Natural killer cell treated with Interleukin-12 subunit alpha and Interleukin-12 subunit beta and Interleukin-15 and Interleukin-18, amount 100 ng/mL, for 72 hours (primary cell): ENCODE measurements around the gene FBXO21. TPM values are rescaled to one million over a fixed set of nuclear protein-coding genes. Genes with fewer than 3 reads are reported as not detected.

Source experiments
- ATAC-seq, 2 donors: fragments of 150-1000 bp; cut with Tn5 transposase in 1 of 2; sonication (Bioruptor Pico), chemical (Tn5 transposase) in 1 of 2; 2 replicates each; pipeline ENCODE4 v1.10.0; 2021
- DNase-seq: peaks from one replicate; pipeline ENCODE4 v3.0.0; 2022; ENCODE audit warnings: low spot score
- H3K27ac Mint-ChIP-seq, 2 donors: 1 replicate in 1 of 2; 2 replicates in 1 of 2; pipeline ENCODE4 v1.8.0; 2022; ENCODE audit warnings: mixed read lengths in 2 of 2, mild to moderate bottlenecking in 1 of 2, moderate library complexity in 1 of 2
- H3K27me3 Mint-ChIP-seq, 2 donors: 1 replicate in 1 of 2; 2 replicates in 1 of 2; pipeline ENCODE4 v1.8.0; 2022; ENCODE audit warnings: mixed read lengths in 2 of 2
- H3K36me3 Mint-ChIP-seq: one replicate; pipeline ENCODE4 v1.8.0; 2022; ENCODE audit warnings: mixed read lengths
- H3K4me1 Mint-ChIP-seq, 2 donors: 1 replicate in 1 of 2; 2 replicates in 1 of 2; pipeline ENCODE4 v1.8.0; 2022; ENCODE audit warnings: low read depth in 2 of 2, mixed read lengths in 2 of 2, mild to moderate bottlenecking in 1 of 2
- H3K4me3 Mint-ChIP-seq: one replicate; pipeline ENCODE4 v1.8.0; 2022; ENCODE audit warnings: mixed read lengths
- H3K9me3 Mint-ChIP-seq: 2 replicates; pipeline ENCODE4 v1.8.0; 2022; ENCODE audit warnings: mixed read lengths
- total RNA-seq, 2 donors: library from RNA; stranded (reverse); gene quantifications; one replicate each; pipeline ENCODE4 v1.2.3, GENCODE V29; 2022

FBXO21 gene
- total RNA-seq, 2 donors from 2014 or later = 30.4 to 37.7 TPM

DNA sequence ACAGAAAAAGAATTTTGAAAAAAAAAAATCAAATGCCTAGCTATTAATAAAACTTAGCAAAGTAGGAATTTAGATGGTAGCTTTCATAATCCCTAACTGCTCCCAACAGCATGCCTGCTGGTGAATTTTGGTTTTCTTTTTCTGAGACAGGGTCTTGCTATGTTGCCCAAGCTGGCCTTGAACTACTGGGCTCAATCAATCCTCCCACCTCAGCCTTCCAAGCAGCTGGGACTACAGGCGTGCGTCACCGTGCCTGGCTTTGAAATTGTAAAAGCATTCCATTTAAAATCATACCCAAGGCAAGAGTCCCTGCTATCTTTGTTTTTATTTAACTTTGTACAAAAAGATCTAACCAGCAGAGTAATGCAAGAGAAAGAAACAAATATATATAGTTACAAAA lies 20.7 kb downstream of the FBXO21 start:
- Mint-ChIP-seq H3K4me1 (no peaks in the 10 kb centered on the region), H3K9me3 (no peaks in the 10 kb centered on the region), H3K27ac (no peak overlapping the region), H3K4me3 (no peak overlapping the region), H3K36me3 (peaks cover 30% of the 10 kb centered on the region), H3K27me3 (no peaks in the 10 kb centered on the region)
- no peak for ATAC-seq
- DNase-seq = no peak

DNA sequence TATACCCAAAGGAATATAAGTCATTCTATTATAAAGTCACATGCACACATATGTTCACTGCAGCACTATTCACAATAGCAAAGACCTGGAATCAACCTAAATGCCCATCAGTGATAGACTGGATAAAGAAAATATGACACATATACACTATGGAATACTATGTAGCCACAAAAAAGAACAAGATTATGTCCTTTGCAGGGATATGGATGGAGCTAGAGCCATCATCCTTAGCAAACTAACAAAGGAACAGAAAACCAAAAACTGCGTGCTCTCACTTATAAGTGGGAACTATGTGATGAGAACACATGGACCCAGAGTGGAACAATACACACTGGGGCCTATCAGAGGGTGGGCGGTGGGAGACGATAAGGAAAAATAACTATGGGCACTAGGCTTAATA lies 21.3 kb downstream of the FBXO21 start:
- H3K9me3 Mint-ChIP-seq = no peaks in the 10 kb centered on the region
- H3K27me3 Mint-ChIP-seq = no peaks in the 10 kb centered on the region
- ATAC-seq (no peak), DNase-seq (no peak)
- H3K27ac Mint-ChIP-seq = no peak overlapping the region
- no peak overlapping the region for H3K4me3 Mint-ChIP-seq
- peaks cover 25% of the 10 kb centered on the region for H3K36me3 Mint-ChIP-seq
- no peaks in the 10 kb centered on the region for H3K4me1 Mint-ChIP-seq

DNA sequence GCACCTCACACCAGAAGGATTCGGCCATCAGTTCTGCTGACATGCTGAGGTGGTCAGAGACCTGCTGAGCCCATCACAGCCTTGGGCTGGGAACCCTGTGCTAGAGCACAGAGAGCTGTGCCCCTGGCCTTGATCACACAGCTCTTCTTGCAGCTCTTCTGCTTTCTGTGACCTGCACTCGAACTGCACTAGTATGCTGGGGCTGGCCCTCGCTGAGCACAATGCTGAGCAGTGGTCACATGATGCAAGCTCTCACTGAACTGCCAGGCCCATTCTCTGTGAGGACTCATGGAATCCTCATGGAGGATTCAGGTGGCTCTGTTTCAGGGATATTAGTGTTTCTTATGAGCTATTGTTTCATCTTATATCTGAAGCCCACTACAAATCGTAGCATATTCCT lies 22.5 kb downstream of the FBXO21 start:
- H3K27me3 Mint-ChIP-seq = no peaks in the 10 kb centered on the region
- H3K36me3 Mint-ChIP-seq = peaks cover 16% of the 10 kb centered on the region
- H3K27ac Mint-ChIP-seq = no peak overlapping the region
- no peak for DNase-seq
- no peak for ATAC-seq
- no peaks in the 10 kb centered on the region for H3K9me3 Mint-ChIP-seq
- no peaks in the 10 kb centered on the region for H3K4me1 Mint-ChIP-seq
- H3K4me3 Mint-ChIP-seq = no peak overlapping the region

- peaks cover 0 to 2% of the 10 kb centered on the region in 2 donors for H3K4me1 Mint-ChIP-seq
- H3K9me3 Mint-ChIP-seq = no peaks in the 10 kb centered on the region
- ATAC-seq = no peak
- no peaks in the 10 kb centered on the region for H3K27me3 Mint-ChIP-seq
- no peak overlapping the region for H3K27ac Mint-ChIP-seq
- H3K36me3 Mint-ChIP-seq = peaks cover 22% of the 10 kb centered on the region
- DNase-seq = no peak
- H3K4me3 Mint-ChIP-seq = no peak overlapping the region
Observed at GRCh38 chr12:117166107-117166506, 24.2 kb downstream of the FBXO21 start.

DNA sequence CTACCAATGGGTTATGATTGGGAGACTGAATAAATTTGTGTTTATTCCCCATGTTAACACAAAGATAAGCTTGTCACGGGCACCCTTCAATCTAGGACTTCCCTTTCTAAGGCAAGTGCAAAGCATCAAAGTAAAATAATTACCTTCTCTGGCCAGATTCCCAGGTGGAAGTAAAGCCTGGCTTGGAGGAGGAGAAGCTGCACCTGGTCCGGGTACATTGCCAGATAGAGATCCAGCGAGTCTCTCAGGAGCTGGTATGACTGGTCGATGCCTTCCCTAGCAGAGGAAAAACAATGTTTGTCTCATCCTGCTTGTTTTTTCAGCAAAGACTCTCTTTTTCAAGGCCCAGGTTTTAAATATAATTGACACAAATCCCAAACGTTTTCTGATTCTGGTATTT lies 24.9 kb downstream of the FBXO21 start:
- Mint-ChIP-seq H3K36me3 (peaks cover 25% of the 10 kb centered on the region), H3K27ac (no peak overlapping the region), H3K4me1 (peaks cover 0 to 2% of the 10 kb centered on the region in 2 donors), H3K9me3 (no peaks in the 10 kb centered on the region), H3K27me3 (no peaks in the 10 kb centered on the region), H3K4me3 (no peak overlapping the region)
- DNase-seq (no peak), ATAC-seq (no peak)

DNA sequence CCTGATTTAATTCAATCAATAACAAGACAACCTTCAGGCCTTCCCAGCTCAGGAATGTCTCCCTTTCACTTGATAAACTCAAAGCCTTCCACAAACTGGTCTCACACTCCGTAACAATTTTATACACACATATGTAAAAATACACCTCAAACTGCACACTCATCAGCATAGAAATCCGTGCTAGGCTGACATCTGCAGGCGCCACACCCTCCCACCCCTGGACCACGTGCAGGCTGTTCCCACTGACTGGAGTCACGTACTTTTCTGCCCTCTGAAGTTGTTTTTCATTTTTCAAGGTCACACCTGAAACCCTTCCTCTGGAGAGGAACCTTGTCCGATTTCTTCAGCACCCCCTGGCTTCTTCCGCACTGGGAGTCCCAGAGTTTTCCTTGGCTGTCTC lies 27.6 kb downstream of the FBXO21 start:
- H3K36me3 Mint-ChIP-seq = peaks cover 27% of the 10 kb centered on the region
- H3K27me3 Mint-ChIP-seq = no peaks in the 10 kb centered on the region
- no peak overlapping the region for H3K27ac Mint-ChIP-seq
- no peak for DNase-seq
- no peak overlapping the region for H3K4me3 Mint-ChIP-seq
- H3K4me1 Mint-ChIP-seq = peaks cover 0 to 2% of the 10 kb centered on the region in 2 donors
- ATAC-seq = no peak
- no peaks in the 10 kb centered on the region for H3K9me3 Mint-ChIP-seq

- Mint-ChIP-seq H3K4me1 (peaks cover 0 to 2% of the 10 kb centered on the region in 2 donors), H3K4me3 (no peak overlapping the region), H3K9me3 (no peaks in the 10 kb centered on the region), H3K27me3 (no peaks in the 10 kb centered on the region), H3K27ac (no peak overlapping the region), H3K36me3 (peaks cover 31% of the 10 kb centered on the region)
- DNase-seq (no peak), ATAC-seq (no peak)
Observed at GRCh38 chr12:117162167-117162539, 28.1 kb downstream of the FBXO21 start.

- Mint-ChIP-seq H3K9me3 (no peaks in the 10 kb centered on the region), H3K36me3 (peaks cover 26% of the 10 kb centered on the region), H3K27me3 (no peaks in the 10 kb centered on the region), H3K4me3 (no peak overlapping the region), H3K27ac (no peak overlapping the region), H3K4me1 (peaks cover 0 to 2% of the 10 kb centered on the region in 2 donors)
- ATAC-seq (no peak), DNase-seq (no peak)
Observed at GRCh38 chr12:117161460-117162166, 28.7 kb downstream of the FBXO21 start.

DNA sequence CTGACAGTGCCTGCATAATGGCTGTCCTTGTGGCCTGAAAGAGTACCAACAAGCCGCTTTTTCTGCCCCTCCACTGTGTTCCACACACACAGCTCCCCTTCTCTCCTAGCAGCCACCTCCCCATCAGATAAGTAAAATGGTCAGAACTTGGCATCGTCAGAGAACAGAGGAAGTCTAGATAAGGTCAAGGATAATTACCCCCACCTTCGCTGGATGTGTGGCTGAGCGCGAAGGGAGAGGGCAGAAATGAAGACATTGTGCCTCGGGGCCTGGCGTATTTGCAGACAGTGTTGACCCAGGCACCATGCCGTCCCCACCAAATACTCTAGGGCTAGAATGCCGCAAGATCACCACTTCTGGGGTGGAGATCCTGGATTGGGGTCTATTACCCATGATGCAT lies 30.6 kb downstream of the FBXO21 start:
- peaks cover 0 to 2% of the 10 kb centered on the region in 2 donors for H3K4me1 Mint-ChIP-seq
- no peak overlapping the region for H3K27ac Mint-ChIP-seq
- H3K27me3 Mint-ChIP-seq = no peaks in the 10 kb centered on the region
- no peak overlapping the region for H3K4me3 Mint-ChIP-seq
- H3K9me3 Mint-ChIP-seq = no peaks in the 10 kb centered on the region
- ATAC-seq = no peak
- DNase-seq = no peak
- peaks cover 30% of the 10 kb centered on the region for H3K36me3 Mint-ChIP-seq

GRCh38 chr12:117158911-117159553 lies 31.2 kb downstream of the FBXO21 start:
- Mint-ChIP-seq H3K36me3 (peaks cover 30% of the 10 kb centered on the region), H3K9me3 (no peaks in the 10 kb centered on the region), H3K27ac (no peak overlapping the region), H3K4me1 (peaks cover 0 to 2% of the 10 kb centered on the region in 2 donors), H3K27me3 (no peaks in the 10 kb centered on the region), H3K4me3 (no peak overlapping the region)
- ATAC-seq = no peak
- no peak for DNase-seq

GRCh38 chr12:117158096-117158495 lies 32.2 kb downstream of the FBXO21 start:
- H3K4me1 Mint-ChIP-seq = peaks cover under 1 to 2% of the 10 kb centered on the region in 2 donors
- no peaks in the 10 kb centered on the region for H3K9me3 Mint-ChIP-seq
- no peak for DNase-seq
- ATAC-seq = no peak
- H3K27ac Mint-ChIP-seq = no peak overlapping the region
- no peaks in the 10 kb centered on the region for H3K27me3 Mint-ChIP-seq
- peaks cover 30% of the 10 kb centered on the region for H3K36me3 Mint-ChIP-seq
- no peak overlapping the region for H3K4me3 Mint-ChIP-seq

GRCh38 chr12:117155278-117156060 lies 34.8 kb downstream of the FBXO21 start:
- H3K4me1 Mint-ChIP-seq = peaks cover 12 to 15% of the 10 kb centered on the region in 2 donors
- no peaks in the 10 kb centered on the region for H3K9me3 Mint-ChIP-seq
- peaks cover 17% of the 10 kb centered on the region for H3K36me3 Mint-ChIP-seq
- H3K27me3 Mint-ChIP-seq = no peaks in the 10 kb centered on the region
- no peak overlapping the region for H3K27ac Mint-ChIP-seq
- no peak for DNase-seq
- H3K4me3 Mint-ChIP-seq = no peak overlapping the region
- peak; percentile 55 to 57 for ATAC-seq

- DNase-seq (no peak), ATAC-seq (no peak)
- peaks cover 14 to 18% of the 10 kb centered on the region in 2 donors for H3K4me1 Mint-ChIP-seq
- H3K9me3 Mint-ChIP-seq = no peaks in the 10 kb centered on the region
- no peak overlapping the region for H3K27ac Mint-ChIP-seq
- no peaks in the 10 kb centered on the region for H3K27me3 Mint-ChIP-seq
- H3K36me3 Mint-ChIP-seq = peaks cover 13% of the 10 kb centered on the region
- H3K4me3 Mint-ChIP-seq = no peak overlapping the region
Observed at GRCh38 chr12:117152793-117153775, 37.2 kb downstream of the FBXO21 start.
